ENCODE data around the gene KRT4. TPM values are rescaled to one million over a fixed set of nuclear protein-coding genes. Genes with fewer than 3 reads are reported as not detected.

Gene KRT4
- total RNA-seq, 1 experiment from 2014 or later, result not detected

DNA sequence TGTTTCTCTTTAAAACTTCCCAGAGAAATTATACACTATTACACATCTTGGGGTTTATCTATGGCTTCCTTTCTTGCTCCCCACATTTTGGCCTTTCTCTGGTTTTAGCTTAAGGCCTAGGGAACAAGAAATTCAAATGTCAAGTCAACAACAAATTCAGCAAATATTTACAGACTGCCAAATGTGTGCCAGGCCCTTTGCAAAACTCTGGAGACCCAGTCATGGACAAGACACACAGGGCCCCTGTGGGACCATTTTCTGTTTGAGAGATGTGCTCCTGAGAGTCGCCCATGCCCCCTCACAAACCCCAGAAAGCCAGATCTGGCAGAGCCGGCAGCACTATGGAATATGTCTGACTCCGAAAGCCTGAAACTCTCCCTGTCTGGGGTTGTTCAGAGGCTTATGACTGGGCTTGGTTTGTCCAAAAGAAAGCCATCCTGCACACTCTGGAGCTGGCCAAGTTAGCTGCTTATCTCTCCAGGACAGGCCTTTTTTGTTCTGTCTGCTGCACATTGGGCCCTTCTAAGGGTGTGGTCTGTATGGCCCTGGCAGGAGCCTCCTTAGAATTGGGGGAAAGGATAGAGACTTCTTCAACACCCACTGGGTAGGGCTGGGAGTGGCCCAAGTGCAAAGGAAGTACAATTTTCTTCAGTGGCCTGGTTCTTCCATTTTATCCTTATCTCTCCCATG lies 16.9 kb downstream of the KRT4 start (continued):
- TF ChIP-seq, protein P1, sequence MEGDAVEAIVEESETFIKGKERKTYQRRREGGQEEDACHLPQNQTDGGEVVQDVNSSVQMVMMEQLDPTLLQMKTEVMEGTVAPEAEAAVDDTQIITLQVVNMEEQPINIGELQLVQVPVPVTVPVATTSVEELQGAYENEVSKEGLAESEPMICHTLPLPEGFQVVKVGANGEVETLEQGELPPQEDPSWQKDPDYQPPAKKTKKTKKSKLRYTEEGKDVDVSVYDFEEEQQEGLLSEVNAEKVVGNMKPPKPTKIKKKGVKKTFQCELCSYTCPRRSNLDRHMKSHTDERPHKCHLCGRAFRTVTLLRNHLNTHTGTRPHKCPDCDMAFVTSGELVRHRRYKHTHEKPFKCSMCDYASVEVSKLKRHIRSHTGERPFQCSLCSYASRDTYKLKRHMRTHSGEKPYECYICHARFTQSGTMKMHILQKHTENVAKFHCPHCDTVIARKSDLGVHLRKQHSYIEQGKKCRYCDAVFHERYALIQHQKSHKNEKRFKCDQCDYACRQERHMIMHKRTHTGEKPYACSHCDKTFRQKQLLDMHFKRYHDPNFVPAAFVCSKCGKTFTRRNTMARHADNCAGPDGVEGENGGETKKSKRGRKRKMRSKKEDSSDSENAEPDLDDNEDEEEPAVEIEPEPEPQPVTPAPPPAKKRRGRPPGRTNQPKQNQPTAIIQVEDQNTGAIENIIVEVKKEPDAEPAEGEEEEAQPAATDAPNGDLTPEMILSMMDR (IDR thresholded peaks at IDR 0.05 in 2 of 3, conservative IDR thresholded peaks at IDR 0.05 in 1 of 3; ENCODE audit: borderline replicate concordance in 1 of 3, insufficient read depth in 1 of 3, low read depth in 2 of 3, low read length in 2 of 3), result no peak
- no peak for TF ChIP-seq ELF1 (IDR thresholded peaks at IDR 0.05; ENCODE audit: borderline replicate concordance, low read depth)
- TF ChIP-seq YY1 (IDR thresholded peaks at IDR 0.05; ENCODE audit: extremely low read depth, insufficient replicate concordance, low read depth, low read length), result no peak
- no peak for TF ChIP-seq EZH2phosphoT487 (IDR thresholded peaks at IDR 0.05; ENCODE audit: borderline replicate concordance)
- no peak for TF ChIP-seq SIN3A (IDR thresholded peaks at IDR 0.05; ENCODE audit: low read depth)
- no peak for TF ChIP-seq EZH2 (IDR thresholded peaks at IDR 0.05)
- no peak for TF ChIP-seq POLR2A (IDR thresholded peaks at IDR 0.05; ENCODE audit: borderline replicate concordance, extremely low read depth, insufficient read depth, insufficient read length)
- TF ChIP-seq, protein P2, sequence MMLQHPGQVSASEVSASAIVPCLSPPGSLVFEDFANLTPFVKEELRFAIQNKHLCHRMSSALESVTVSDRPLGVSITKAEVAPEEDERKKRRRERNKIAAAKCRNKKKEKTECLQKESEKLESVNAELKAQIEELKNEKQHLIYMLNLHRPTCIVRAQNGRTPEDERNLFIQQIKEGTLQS (IDR thresholded peaks at IDR 0.05), result no peak
- TF ChIP-seq ZNF274 (IDR thresholded peaks at IDR 0.05; ENCODE audit: low read depth, low read length), result no peak

DNA sequence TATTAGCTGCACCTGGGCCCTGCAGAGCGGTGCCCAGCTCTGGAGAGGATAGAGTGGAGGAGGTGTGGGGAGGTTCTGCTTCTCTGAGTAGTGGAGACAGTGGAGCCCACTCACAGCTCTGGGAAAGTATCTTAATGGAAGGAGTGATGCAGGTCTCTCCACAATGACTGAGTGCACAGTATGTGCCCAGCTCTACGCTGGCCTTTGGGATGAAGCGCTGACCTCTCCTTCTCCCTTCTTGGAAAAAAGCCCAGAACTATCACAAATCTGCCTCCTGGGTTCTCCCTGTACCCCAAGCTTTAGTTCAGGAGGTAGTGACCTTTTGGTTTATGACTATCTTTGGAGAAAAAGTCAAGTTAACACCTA lies 17.5 kb downstream of the KRT4 start:
- Histone ChIP-seq H3K9ac (ENCODE audit: low read length) (no peak overlapping the region), H3K9me2 (ENCODE audit: insufficient read depth) (no peaks in the 10 kb centered on the region), H2AFZ (ENCODE audit: low read depth, low read length, poor library complexity, severe bottlenecking) (no peak overlapping the region), H3K79me2 (ENCODE audit: insufficient read depth, low read length) (no peaks in the 10 kb centered on the region), H3K4me3 (replicated peaks in 1 of 2; ENCODE audit: low read depth in 1 of 2, low read length in 2 of 2) (no peak overlapping the region), H3K4me2 (ENCODE audit: low read length) (no peak overlapping the region), H3K27ac (ENCODE audit: low read depth, low read length) (no peak overlapping the region), H3K27me3 (ENCODE audit: insufficient read depth, low read length) (no peaks in the 10 kb centered on the region), H3K4me1 (ENCODE audit: control insufficient read depth in 1 of 2, insufficient read depth in 2 of 2, low read length in 2 of 2) (peaks cover 8 to 42% of the 10 kb centered on the region in 2 experiments; a peak in 3 of 4 replicates), H3K9me3 (ENCODE audit: control insufficient read depth in 1 of 2, insufficient read depth in 1 of 2, low read depth in 1 of 2, low read length in 2 of 2) (no peaks in the 10 kb centered on the region), H4K20me1 (ENCODE audit: insufficient read depth) (no peaks in the 10 kb centered on the region), H3K36me3 (ENCODE audit: control insufficient read depth in 1 of 2, insufficient read depth in 2 of 2, low read length in 2 of 2) (no peaks in the 10 kb centered on the region)
- no peak for DNase-seq (ENCODE audit: low read depth, low spot score)
- POLR2A ChIA-PET, result no interaction called here
- no peak for TF ChIP-seq ZNF274 (IDR thresholded peaks at IDR 0.05; ENCODE audit: low read depth, low read length)
- BruUV-seq (replicated peaks), result no TSS peak
- intact Hi-C loops (cut with micrococcal nuclease), result no loop called here
- no peak for ATAC-seq
- CTCF ChIA-PET, result no interaction called here
- RAD21 ChIA-PET (ENCODE audit: low non-redundant PET in 1 of 2, low total read pairs in 2 of 2, uncharacterized antibody in 2 of 2, unreplicated experiment in 2 of 2), result no interaction called here
